ENCODE results near the gene CCDC160.

Gene CCDC160

DNA sequence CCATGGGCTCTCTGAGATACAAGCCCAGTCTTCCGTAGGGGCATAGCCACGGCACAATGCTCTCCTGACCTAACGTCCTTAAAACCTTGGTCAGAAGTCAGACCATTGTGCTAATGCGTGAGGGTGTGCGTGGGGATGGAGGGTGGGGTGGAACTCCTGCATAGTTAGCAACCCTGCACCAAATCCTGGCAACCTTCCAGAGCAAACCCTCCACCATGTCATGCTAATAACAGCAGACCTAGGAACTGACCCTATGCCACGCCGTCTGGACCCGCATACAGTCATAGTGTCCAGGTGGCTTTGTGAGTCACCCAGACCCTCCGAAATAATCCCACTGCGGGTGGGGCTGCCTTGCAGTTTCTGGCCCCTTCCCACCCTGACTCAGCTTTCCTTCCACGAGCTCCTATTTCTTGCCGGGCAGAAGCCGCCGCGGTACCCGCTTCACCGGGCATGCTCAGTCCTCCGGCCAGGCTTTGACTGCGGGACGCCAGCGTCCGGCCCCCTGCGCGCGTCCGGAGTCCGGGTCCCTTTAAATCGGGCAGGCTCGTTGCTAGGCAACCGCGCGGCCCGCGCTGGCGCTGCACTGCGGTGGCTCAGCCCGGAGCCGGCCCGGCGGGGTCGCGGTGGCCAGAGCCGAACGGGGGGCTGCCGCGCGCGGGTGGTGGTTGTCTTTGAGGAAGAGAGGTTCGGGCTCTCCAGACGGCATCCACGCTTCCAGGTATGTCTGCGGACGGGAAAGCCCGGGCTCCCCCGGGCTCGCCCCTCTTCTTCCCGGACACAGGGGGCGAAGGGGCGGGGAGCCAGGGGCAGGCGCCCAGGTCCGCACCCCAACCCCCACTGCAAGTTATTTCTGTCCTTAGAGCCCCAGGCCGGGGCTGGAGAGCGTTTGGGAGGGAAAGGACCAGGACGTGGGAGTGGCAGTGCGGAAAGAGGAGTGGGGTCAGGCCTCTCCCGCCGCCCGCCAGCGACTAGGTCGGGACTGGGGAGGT is at the start of gene CCDC160:
Gene CCDC160, plus strand, starts transcription at position 557 of the 989 bp plus-strand sequence. CDS start 7,619 bp downstream, outside the sequence.
- Histone ChIP-seq H3K9me3 (ENCODE audit: insufficient read depth, low read length) (no peaks in the 10 kb centered on the region), H3K27ac (ENCODE audit: low read depth, low read length) (no peak within 1 kb of the TSS), H3K4me3 (ENCODE audit: insufficient read depth, low read length, poor library complexity, severe bottlenecking) (no peak within 1 kb of the TSS), H3K79me2 (ENCODE audit: insufficient read depth, low read length) (no peaks in the 10 kb centered on the region), H3K4me2 (ENCODE audit: low read depth, low read length, poor library complexity, severe bottlenecking) (no peak within 1 kb of the TSS), H3K27me3 (ENCODE audit: low read length) (no peaks in the 10 kb centered on the region), H2AFZ (ENCODE audit: low read depth, low read length, severe bottlenecking) (no peak within 1 kb of the TSS), H3K9me2 (replicated peaks; ENCODE audit: insufficient read depth, low read length) (no peaks in the 10 kb centered on the region), H3F3A (ENCODE audit: insufficient read depth) (no peaks in the 10 kb centered on the region), H3K36me3 (ENCODE audit: low read length) (no peaks in the 10 kb centered on the region), H3K9ac (ENCODE audit: low read length) (no peak within 1 kb of the TSS), H4K20me1 (ENCODE audit: low read depth, low read length) (no peaks in the 10 kb centered on the region)
- TF ChIP-seq EZH2phosphoT487 (conservative IDR thresholded peaks at IDR 0.05; ENCODE audit: low read length) (no peak), CTCF (IDR thresholded peaks at IDR 0.05; ENCODE audit: insufficient read depth, low read length, poor library complexity, severe bottlenecking) (no peak)

DNA sequence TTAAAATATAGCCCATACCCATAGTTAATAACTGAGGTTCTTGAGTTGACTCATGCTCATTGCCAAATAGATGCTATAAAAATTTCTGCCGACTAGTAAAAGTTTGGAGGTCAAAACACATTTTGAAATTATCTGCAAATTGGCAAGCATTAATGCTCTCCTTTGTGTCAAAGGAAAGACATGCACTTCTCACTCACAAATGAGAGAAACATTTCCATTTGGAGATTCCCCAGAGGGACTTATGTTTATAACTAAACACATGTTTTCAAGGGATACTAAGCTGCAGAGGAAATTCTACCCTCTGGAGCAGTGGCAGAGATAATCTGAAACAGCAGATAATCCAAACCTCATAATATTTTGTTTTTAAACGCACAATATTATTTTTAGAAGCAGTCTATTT is 45.7 kb upstream of the CCDC160 start:
- no peaks in the 10 kb centered on the region for H3K36me3 ChIP-seq (ENCODE audit: low read length)
- H3K4me2 ChIP-seq (ENCODE audit: low read depth, low read length, poor library complexity, severe bottlenecking): no peak overlapping the region
- no peak overlapping the region for H3K27ac ChIP-seq (ENCODE audit: low read depth, low read length)
- H3K79me2 ChIP-seq (ENCODE audit: insufficient read depth, low read length): no peaks in the 10 kb centered on the region
- no peaks in the 10 kb centered on the region for H4K20me1 ChIP-seq (ENCODE audit: low read depth, low read length)
- H3K9me3 ChIP-seq (ENCODE audit: insufficient read depth, low read length): no peaks in the 10 kb centered on the region
- no peak overlapping the region for H3K9ac ChIP-seq (ENCODE audit: low read length)
- H3K4me3 ChIP-seq (ENCODE audit: insufficient read depth, low read length, poor library complexity, severe bottlenecking): no peak overlapping the region
- no peaks in the 10 kb centered on the region for H3K27me3 ChIP-seq (ENCODE audit: low read length)
- H3K9me2 ChIP-seq (replicated peaks; ENCODE audit: insufficient read depth, low read length): no peaks in the 10 kb centered on the region
- no peak overlapping the region for H2AFZ ChIP-seq (ENCODE audit: low read depth, low read length, severe bottlenecking)
- no peaks in the 10 kb centered on the region for H3F3A ChIP-seq (ENCODE audit: insufficient read depth)
- TF ChIP-seq CTCF (IDR thresholded peaks at IDR 0.05; ENCODE audit: insufficient read depth, low read length, poor library complexity, severe bottlenecking): no peak
- no peak for TF ChIP-seq EZH2phosphoT487 (conservative IDR thresholded peaks at IDR 0.05; ENCODE audit: low read length)

DNA sequence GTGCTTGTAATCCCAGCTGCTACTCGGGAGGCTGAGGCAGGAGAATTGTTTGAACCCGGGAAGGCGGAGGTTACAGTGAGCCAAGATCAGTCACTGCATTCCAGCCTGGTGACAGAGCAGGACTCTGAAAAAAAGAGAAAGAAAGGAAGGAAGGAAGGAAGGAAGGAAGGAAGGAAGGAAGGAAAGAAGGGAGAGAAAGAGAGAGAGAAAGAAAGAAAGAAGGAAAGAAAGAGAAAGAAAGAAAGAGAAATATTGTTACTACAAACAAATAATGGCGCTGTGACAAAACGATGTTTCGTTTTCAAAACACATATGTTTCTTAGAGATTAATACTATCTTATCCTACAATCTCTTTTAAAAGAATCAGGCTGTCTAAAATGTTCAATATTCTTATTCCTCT is 42.1 kb upstream of the CCDC160 start:
- Histone ChIP-seq H3K27ac (ENCODE audit: low read depth, low read length) (no peak overlapping the region), H2AFZ (ENCODE audit: low read depth, low read length, severe bottlenecking) (no peak overlapping the region), H3K9ac (ENCODE audit: low read length) (no peak overlapping the region), H3K4me3 (ENCODE audit: insufficient read depth, low read length, poor library complexity, severe bottlenecking) (no peak overlapping the region), H3K27me3 (ENCODE audit: low read length) (no peaks in the 10 kb centered on the region), H3K4me2 (ENCODE audit: low read depth, low read length, poor library complexity, severe bottlenecking) (no peak overlapping the region), H3K36me3 (ENCODE audit: low read length) (no peaks in the 10 kb centered on the region), H4K20me1 (ENCODE audit: low read depth, low read length) (no peaks in the 10 kb centered on the region), H3K79me2 (ENCODE audit: insufficient read depth, low read length) (no peaks in the 10 kb centered on the region), H3K9me3 (ENCODE audit: insufficient read depth, low read length) (no peaks in the 10 kb centered on the region), H3K9me2 (replicated peaks; ENCODE audit: insufficient read depth, low read length) (no peaks in the 10 kb centered on the region), H3F3A (ENCODE audit: insufficient read depth) (no peaks in the 10 kb centered on the region)
- no peak for TF ChIP-seq EZH2phosphoT487 (conservative IDR thresholded peaks at IDR 0.05; ENCODE audit: low read length)
- TF ChIP-seq CTCF (IDR thresholded peaks at IDR 0.05; ENCODE audit: insufficient read depth, low read length, poor library complexity, severe bottlenecking): no peak
